ENCODE results near the gene SLC25A6.
"Not testable (repeated sequence)": the region's sequence is repeated elsewhere in the genome, so short reads cannot be mapped to it uniquely, and the experiment has no call there.

The SLC25A6 gene

GRCh38 chrX:1357993-1358392 is 33.9 kb downstream of the SLC25A6 start:
- Mint-ChIP-seq H3K9me3 (no peaks in the 10 kb centered on the region), H3K27me3 (no peaks in the 10 kb centered on the region), H3K36me3 (ENCODE audit: low read depth) (peaks cover 8% of the 10 kb centered on the region), H3K4me1 (ENCODE audit: low read depth) (peaks cover 5% of the 10 kb centered on the region), H3K27ac (no peak overlapping the region), H3K4me3 (no peak overlapping the region)

DNA sequence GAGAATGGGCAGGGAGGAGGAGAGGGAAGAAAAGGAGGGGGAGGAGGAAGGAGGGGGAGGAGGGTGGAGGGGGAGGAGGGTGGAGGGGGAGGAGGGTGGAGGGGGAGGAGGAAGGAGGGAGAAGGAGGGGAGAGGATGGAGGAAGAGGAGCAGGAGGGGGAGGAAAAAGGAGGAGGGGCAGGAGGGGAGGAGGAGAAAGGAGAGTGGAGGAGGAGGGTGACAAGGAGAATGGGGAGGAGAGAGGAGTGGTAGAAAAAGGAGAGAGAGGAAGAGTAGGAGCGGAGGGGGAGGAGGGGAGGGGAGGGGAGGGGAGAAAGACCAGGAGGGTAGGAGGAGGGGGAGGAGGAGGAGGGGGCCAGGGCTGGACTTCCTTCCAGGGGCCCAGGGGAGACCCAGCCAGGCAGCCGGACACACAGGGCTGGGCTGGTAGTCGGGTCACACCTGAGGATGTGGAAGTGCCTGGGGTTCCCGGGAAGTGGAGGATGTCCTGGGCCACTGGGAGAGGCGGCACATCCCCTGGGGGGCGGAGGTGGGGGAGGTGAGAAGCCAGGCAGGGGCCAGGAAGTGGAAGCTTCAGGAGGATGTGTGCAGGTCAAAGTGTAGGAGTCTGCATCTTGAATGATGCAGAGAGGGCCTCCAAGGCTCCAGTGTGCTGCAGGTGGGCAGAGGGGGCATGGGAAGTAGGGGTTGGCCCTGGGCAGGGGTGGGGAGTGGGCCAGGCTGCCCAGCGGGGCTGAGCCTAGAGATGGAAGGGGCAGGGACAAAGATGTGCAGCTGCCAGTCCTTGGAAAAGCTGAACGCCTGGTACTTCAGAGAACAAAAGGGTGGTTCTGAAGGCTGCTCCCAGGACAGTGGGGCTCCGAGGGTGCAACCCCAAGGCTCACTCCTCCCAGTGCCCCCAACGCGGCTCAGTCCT is 36.5 kb downstream of the SLC25A6 start:
- Mint-ChIP-seq H3K4me1 (ENCODE audit: low read depth) (no peaks in the 10 kb centered on the region), H3K9me3 (no peaks in the 10 kb centered on the region), H3K27me3 (no peaks in the 10 kb centered on the region), H3K4me3 (no peak overlapping the region), H3K36me3 (ENCODE audit: low read depth) (no peaks in the 10 kb centered on the region), H3K27ac (no peak overlapping the region)

DNA sequence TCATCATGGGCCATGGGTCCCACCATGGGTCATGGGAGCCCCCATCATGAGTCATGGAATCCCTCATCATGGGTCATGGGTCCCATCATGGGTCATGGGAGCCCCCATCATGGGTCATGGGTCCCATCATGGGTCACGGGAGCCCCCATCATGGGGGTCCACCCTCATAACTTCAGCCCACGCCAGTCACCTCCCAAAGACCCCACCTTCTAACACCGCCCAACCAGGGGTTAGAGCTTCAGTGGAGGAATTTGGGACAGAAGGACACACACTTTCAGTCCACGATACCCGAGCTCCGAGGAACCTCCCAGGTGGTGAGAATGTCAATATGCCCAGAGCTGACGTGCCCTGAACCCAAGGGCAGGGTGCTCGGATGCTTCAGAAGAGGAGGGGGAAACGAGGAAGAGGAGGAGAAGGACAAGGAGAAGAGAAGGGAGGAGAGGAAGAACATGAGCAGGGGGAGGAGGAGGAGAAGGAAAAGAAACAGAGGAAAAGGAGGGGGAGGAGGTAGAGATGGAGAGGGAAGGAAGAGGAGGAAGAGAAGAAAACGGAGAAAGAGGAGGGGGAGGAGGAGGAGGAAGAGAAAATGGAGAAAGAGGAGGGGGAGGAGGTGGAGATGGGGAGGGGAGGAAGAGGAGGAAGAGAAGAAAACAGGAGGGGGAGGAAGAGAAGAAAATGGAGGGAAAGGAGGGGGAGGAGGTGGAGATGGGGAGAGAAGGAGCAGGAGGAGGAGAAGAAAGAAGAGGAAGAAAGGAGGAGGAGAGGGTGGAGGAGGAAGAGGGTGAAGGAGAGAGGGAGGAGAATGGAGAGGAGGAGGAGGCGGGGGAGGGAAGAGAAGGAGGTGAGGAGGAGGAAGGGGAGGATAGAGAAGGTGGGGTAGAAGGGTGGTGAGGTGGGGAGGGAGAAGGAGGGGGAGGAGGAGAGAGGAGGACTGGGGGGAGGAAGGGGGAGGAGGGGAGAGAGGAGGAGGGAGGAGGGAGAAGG is 37.6 kb downstream of the SLC25A6 start:
- peak overlapping the region; percentile 70 for H3K27ac Mint-ChIP-seq

DNA sequence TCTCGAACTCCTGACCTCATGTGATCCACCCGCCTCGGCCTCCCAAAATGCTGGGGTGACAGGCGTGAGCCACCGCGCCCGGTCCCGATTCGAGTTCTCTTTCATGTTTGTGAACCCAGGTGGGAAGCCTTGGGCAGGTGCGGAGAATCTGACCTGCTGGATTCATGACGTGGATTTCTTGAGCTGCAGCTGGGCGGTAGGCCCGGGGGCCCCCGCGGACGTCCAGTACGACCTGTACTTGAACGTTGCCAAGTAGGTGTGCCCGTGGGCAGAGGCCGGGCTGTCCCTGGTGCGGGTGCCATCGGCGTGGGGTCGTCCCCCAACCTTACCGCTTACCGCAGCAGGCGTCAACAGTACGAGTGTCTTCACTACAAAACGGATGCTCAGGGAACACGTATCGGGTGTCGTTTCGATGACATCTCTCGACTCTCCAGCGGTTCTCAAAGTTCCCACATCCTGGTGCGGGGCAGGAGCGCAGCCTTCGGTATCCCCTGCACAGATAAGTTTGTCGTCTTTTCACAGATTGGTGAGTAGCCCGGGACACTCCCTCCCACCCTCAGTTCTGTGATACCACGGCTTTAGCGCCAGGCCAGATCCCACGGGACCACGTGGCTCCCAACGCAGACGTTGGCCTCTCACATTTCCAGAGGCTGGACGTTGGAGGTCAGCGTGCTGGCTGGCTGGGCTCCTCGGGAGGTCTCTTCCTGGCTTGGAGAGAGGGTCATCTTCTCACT is 39.8 kb downstream of the SLC25A6 start:
- no peaks in the 10 kb centered on the region for H3K27me3 Mint-ChIP-seq
- no peaks in the 10 kb centered on the region for H3K4me1 Mint-ChIP-seq (ENCODE audit: low read depth)
- H3K4me3 Mint-ChIP-seq: no peak overlapping the region
- H3K27ac Mint-ChIP-seq: no peak overlapping the region
- H3K36me3 Mint-ChIP-seq (ENCODE audit: low read depth): no peaks in the 10 kb centered on the region
- H3K9me3 Mint-ChIP-seq: no peaks in the 10 kb centered on the region

More for the DNA sequence above, 37.6 kb downstream of the SLC25A6 start:
- no peaks in the 10 kb centered on the region for H3K27me3 Mint-ChIP-seq
- no peaks in the 10 kb centered on the region for H3K9me3 Mint-ChIP-seq
- H3K4me3 Mint-ChIP-seq: no peak overlapping the region
- H3K36me3 Mint-ChIP-seq (ENCODE audit: low read depth): no peaks in the 10 kb centered on the region
- no peaks in the 10 kb centered on the region for H3K4me1 Mint-ChIP-seq (ENCODE audit: low read depth)

DNA sequence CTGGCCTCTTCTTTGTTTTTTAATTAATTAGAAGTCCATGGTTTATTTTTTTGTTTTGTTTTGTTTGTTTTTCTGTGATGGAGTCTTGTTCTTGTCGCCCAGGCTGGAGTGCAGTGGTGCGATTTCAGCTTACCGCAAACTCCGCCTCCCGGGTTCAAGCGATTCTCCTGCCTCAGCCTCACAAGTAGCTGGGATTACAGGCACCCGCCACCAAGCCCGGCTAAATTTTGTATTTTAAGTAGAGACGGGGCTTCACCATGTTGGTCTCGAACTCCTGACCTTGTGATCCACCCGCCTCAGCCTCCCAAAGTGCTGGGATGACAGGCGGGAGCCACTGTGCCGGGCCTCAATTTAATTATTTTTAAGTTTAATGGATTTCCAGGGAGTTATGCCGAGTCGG is 42.3 kb downstream of the SLC25A6 start:
- not testable (repeated sequence) for H3K36me3 Mint-ChIP-seq (ENCODE audit: low read depth); H3K9me3 Mint-ChIP-seq; H3K4me1 Mint-ChIP-seq (ENCODE audit: low read depth); H3K27ac Mint-ChIP-seq; H3K27me3 Mint-ChIP-seq; H3K4me3 Mint-ChIP-seq

GRCh38 chrX:1341545-1342184 is 50.2 kb downstream of the SLC25A6 start:
- Mint-ChIP-seq H3K9me3 (peaks cover 4% of the 10 kb centered on the region), H3K4me3 (no peak overlapping the region), H3K27ac (no peak overlapping the region), H3K36me3 (ENCODE audit: low read depth) (peaks cover 12% of the 10 kb centered on the region), H3K4me1 (ENCODE audit: low read depth) (peaks cover 6% of the 10 kb centered on the region), H3K27me3 (peaks cover 8% of the 10 kb centered on the region)

DNA sequence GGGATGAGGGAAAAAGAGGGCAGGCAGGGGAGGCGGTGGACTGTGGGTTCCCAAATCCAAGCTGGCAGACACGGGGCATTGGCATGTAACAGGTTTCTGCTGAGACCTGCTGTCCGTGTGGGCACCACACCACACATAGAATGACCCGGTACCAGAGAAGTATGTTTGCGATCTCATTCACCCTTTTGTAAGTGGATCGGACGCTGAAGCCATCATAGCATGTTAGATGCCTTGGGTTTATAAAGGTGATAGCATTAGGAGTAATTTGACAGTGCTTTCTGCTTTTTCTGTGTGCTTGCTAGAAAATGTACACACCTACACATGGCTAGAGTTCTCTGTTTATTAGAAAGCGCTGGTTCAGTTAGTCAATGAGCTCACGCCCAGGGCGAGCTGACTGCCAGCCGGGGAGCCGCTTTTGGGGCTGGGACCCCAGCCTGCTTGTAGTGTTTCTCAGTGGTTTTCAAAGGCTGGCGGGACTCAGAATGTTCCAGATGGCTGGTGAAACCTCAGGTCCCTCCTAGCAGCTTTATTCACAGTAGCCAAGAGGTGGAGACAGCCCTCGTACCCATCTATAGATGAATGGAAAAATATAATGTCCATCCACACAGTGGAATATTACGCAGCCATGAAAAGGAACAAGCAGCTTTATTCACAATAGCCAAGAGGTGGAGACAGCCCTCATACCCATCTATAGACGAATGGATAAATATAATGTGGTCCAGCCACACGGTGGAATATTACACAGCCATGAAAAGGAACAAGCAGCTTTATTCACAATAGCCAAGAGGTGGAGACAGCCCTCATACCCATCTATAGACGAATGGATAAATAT is 54.7 kb downstream of the SLC25A6 start:
- peak overlapping the region; percentile 45 for H3K27ac Mint-ChIP-seq
- H3K4me3 Mint-ChIP-seq: peak overlapping the region; percentile 86
- H3K9me3 Mint-ChIP-seq: peaks cover 4% of the 10 kb centered on the region
- peaks cover 12% of the 10 kb centered on the region for H3K36me3 Mint-ChIP-seq (ENCODE audit: low read depth)
- H3K27me3 Mint-ChIP-seq: peaks cover 14% of the 10 kb centered on the region
- peaks cover 7% of the 10 kb centered on the region for H3K4me1 Mint-ChIP-seq (ENCODE audit: low read depth)

DNA sequence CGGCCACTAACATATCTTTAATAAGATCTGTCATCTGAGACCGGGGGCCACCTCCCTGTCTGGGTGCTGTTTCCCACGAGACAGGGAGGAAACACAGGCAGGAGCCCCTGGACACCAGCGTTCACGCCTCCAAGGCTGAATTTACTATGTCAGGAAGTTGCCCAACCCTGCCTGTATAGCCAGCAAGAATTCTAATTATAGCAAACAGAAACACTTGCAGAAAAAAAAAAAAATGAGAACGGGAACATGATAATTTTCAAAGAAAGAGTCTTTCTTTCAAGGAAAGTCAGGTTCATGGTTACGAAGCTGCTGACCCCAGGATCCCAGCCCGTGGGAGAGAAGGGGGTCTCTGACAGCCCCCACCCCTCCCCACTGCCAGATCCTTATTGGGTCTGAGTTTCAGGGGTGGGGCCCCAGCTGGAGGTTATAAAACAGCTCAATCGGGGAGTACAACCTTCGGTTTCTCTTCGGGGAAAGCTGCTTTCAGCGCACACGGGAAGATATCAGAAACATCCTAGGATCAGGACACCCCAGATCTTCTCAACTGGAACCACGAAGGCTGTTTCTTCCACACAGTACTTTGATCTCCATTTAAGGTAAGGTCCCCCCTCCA is 55.5 kb downstream of the SLC25A6 start, which contains the start of gene IL3RA:
Gene IL3RA, plus strand, starts transcription at position 455 of the 613 bp plus-strand sequence. CDS start 4,981 bp downstream, outside the sequence.
- H3K9me3 Mint-ChIP-seq: peaks cover 4% of the 10 kb centered on the region
- H3K4me3 Mint-ChIP-seq: peak within 1 kb of the TSS; percentile 86
- H3K4me1 Mint-ChIP-seq (ENCODE audit: low read depth): peaks cover 7% of the 10 kb centered on the region
- H3K27ac Mint-ChIP-seq: peak within 1 kb of the TSS; percentile 45
- peaks cover 14% of the 10 kb centered on the region for H3K27me3 Mint-ChIP-seq
- peaks cover 8% of the 10 kb centered on the region for H3K36me3 Mint-ChIP-seq (ENCODE audit: low read depth)

Measured in stimulated activated naive CD8-positive, alpha-beta T cell treated with anti-CD3 and anti-CD28 coated beads, Interleukin-15, Interleukin-2, amounts not matched to agents 100 ng/mL and 50 ng/mL, for 24 hours (primary cell).